GM12878 (cell line): ENCODE results near the gene CACNA1A. TPM values are rescaled to one million over a fixed set of nuclear protein-coding genes. Genes with fewer than 3 reads are reported as not detected.

ENCODE experiments used
- ATAC-seq: fragments of 200-7000 bp; cut with Tn5 transposase; 3 replicates; pipeline ENCODE4 v1.9.1; 2020; ENCODE audit warnings: mild to moderate bottlenecking, moderate library complexity
- BruUV-seq: library from RNA; stranded (reverse); fragments of 400-500 nt; replicated peaks from 2 replicates; lab custom pipeline; 2021; lab: Mats Ljungman, UMichigan
- CTCF ChIA-PET: fragments of 300-600 bp; sonication (Branson Sonifier 250); formaldehyde crosslinking; extraction: SDS; loops from one replicate; lab custom pipeline; 2021; ENCODE audit warnings: inconsistent platforms; lab: Yijun Ruan, JAX
- POLR2A ChIA-PET: fragments of 350-600 bp; formaldehyde crosslinking; extraction: SDS; loops from one replicate; lab custom pipeline; 2021; ENCODE audit warnings: inconsistent platforms; lab: Charles Lee
- RAD21 ChIA-PET: fragments of 300-600 bp; sonication (Branson Sonifier 250); formaldehyde crosslinking; loops from one replicate; lab custom pipeline; 2023; ENCODE audit warnings: antibody characterized with exemption; ENCODE audit not compliant: unreplicated experiment; lab: Charles Lee
- SMC1A ChIA-PET: fragments of 300-600 bp; sonication (Branson Sonifier 250); formaldehyde crosslinking; loops from one replicate; lab custom pipeline; 2023; ENCODE audit not compliant: unreplicated experiment, uncharacterized antibody; lab: Charles Lee
- DNase-seq: peaks from one replicate; pipeline ENCODE4 v3.0.0-alpha.2; 2011; ENCODE audit warnings: low read depth, low spot score
- FAIRE-seq: peaks from 3 replicates; lab custom pipeline; 2011; peaks lifted over from hg19 to GRCh38; lab: Jason Lieb, UNC
- H2AFZ ChIP-seq: 2 replicates; pipeline ENCODE4 v1.6.0; 2011; ENCODE audit warnings: low read depth, low read length, control low read depth; ENCODE audit not compliant: control insufficient read depth
- H3K27ac ChIP-seq: 2 replicates; pipeline ENCODE4 v1.5.1; 2011; ENCODE audit warnings: control low read depth; ENCODE audit not compliant: control insufficient read depth, insufficient read depth
- H3K27me3 ChIP-seq, 2 experiments: replicated peaks in 1 of 2; 2 replicates each; pipeline versions ENCODE4 v1.6.0 to v1.6.1; 2011; ENCODE audit warnings: low read length in 1 of 2; ENCODE audit not compliant: control insufficient read depth in 2 of 2, insufficient read depth in 2 of 2
- H3K36me3 ChIP-seq, 2 experiments: 2 replicates each; pipeline ENCODE4 v1.5.1; 2011; ENCODE audit warnings: low read length in 1 of 2; ENCODE audit not compliant: control insufficient read depth in 2 of 2, insufficient read depth in 2 of 2
- H3K4me1 ChIP-seq: 2 replicates; pipeline ENCODE4 v1.6.1; 2011; ENCODE audit warnings: mild to moderate bottlenecking, low read length, moderate library complexity, mixed read lengths; ENCODE audit not compliant: control insufficient read depth, insufficient read depth
- H3K4me2 ChIP-seq: 2 replicates; pipeline ENCODE4 v1.6.0; 2011; ENCODE audit warnings: control low read depth; ENCODE audit not compliant: control insufficient read depth, insufficient read depth
- H3K4me3 ChIP-seq: fragments of 200-600 bp; sonication (generic); 2 replicates; pipeline ENCODE4 v1.5.1; 2016
- H3K79me2 ChIP-seq: 2 replicates; pipeline ENCODE4 v1.6.0; 2011; ENCODE audit warnings: low read length; ENCODE audit not compliant: control insufficient read depth, insufficient read depth
- H3K9ac ChIP-seq: 2 replicates; pipeline ENCODE4 v1.8.0; 2011; ENCODE audit warnings: low read length, control low read depth, mixed read lengths; ENCODE audit not compliant: control insufficient read depth, insufficient read depth
- H3K9me3 ChIP-seq: replicated peaks from 3 replicates; pipeline ENCODE4 v1.5.1; 2011; ENCODE audit warnings: mild to moderate bottlenecking, low read length; ENCODE audit not compliant: control insufficient read depth, insufficient read depth
- H4K20me1 ChIP-seq: 2 replicates; pipeline ENCODE4 v1.6.0; 2011; ENCODE audit not compliant: control insufficient read depth, insufficient read depth
- BRCA1 ChIP-seq: IDR thresholded peaks from 2 replicates; pipeline ENCODE4 v1.6.1; 2011; ENCODE audit warnings: low read depth, low read length, improper control_type of control experiment
- CHD1 ChIP-seq: IDR thresholded peaks from 2 replicates; pipeline ENCODE4 v1.6.1; 2012; ENCODE audit warnings: low read depth, low read length, improper control_type of control experiment
- CHD4 ChIP-seq: fragments of 200-600 bp; sonication (generic); IDR thresholded peaks from 2 replicates; pipeline ENCODE4 v1.6.1; 2016; ENCODE audit warnings: mild to moderate bottlenecking
- EP300 ChIP-seq, 2 experiments: fragments of 150-350 bp in 1 of 2; IDR thresholded peaks; 2 replicates each; pipeline ENCODE4 v1.6.1; 2011 to 2012; ENCODE audit warnings: low read depth in 2 of 2, low read length in 2 of 2, borderline replicate concordance in 1 of 2, improper control_type of control experiment in 1 of 2, inconsistent platforms in 1 of 2; ENCODE audit not compliant: control insufficient read depth in 1 of 2
- HCFC1 ChIP-seq: fragments of 150-350 bp; IDR thresholded peaks from 2 replicates; pipeline ENCODE4 v1.6.1; 2014; ENCODE audit warnings: low read length
- IRF3 ChIP-seq: fragments of 450-650 bp; IDR thresholded peaks from 2 replicates; pipeline ENCODE4 v1.6.1; 2014; ENCODE audit warnings: mild to moderate bottlenecking
- JUNB ChIP-seq: IDR thresholded peaks from 2 replicates; pipeline ENCODE4 v1.6.1; 2016; ENCODE audit warnings: antibody characterized with exemption, mild to moderate bottlenecking
- JUND ChIP-seq: IDR thresholded peaks from 2 replicates; pipeline ENCODE4 v1.6.1; 2012; ENCODE audit warnings: low read depth, mild to moderate bottlenecking, low read length, improper control_type of control experiment, moderate library complexity
- LARP7 ChIP-seq: fragments of 450-650 bp; IDR thresholded peaks from 2 replicates; pipeline ENCODE4 v1.6.1; 2017; ENCODE audit warnings: mild to moderate bottlenecking
- NR2F1 ChIP-seq: fragments of 450-650 bp; conservative IDR thresholded peaks from 2 replicates; pipeline ENCODE4 v1.6.1; 2017; ENCODE audit warnings: mild to moderate bottlenecking
- RELB ChIP-seq: fragments of 450-650 bp; IDR thresholded peaks from 2 replicates; pipeline ENCODE4 v1.6.1; 2017; ENCODE audit warnings: low read depth, mild to moderate bottlenecking, moderate library complexity
- RUNX3 ChIP-seq: IDR thresholded peaks from 2 replicates; pipeline ENCODE4 v1.6.1; 2012; ENCODE audit warnings: low read length, inconsistent platforms
- USF1 ChIP-seq: IDR thresholded peaks from 2 replicates; pipeline ENCODE4 v1.6.1; 2011; ENCODE audit warnings: borderline replicate concordance, low read depth, mild to moderate bottlenecking, moderate library complexity, mixed read lengths, low read length; ENCODE audit not compliant: insufficient read depth; ENCODE audit errors: extremely low read length
- WGBS: methylation state at CpG from one replicate; pipeline ENCODE4 v1.1.6; 2016; ENCODE audit warnings: low lambda C conversion rate; ENCODE audit not compliant: insufficient replicate concordance, insufficient coverage; ENCODE audit errors: missing lambda C conversion rate; 5-methylcytosine and 5-hydroxymethylcytosine counted together
- in situ Hi-C: fragments of 300-500 bp; cut with MboI; formaldehyde crosslinking; loops from 9 replicates; pipeline ENCODE4 v1.14.3; 2018; ENCODE audit warnings: mixed read lengths
- intact Hi-C: fragments of 100-400 bp; cut with micrococcal nuclease; formaldehyde crosslinking; loops from one replicate; pipeline ENCODE4 v1.14.2; 2022; ENCODE audit not compliant: unreplicated experiment
- polyA plus RNA-seq, 11 experiments: library from polyadenylated mRNA; depleted of rRNA in 4 of 11; unstranded in 6 of 11; stranded (reverse) in 5 of 11; fragments of >200 nt; fragmentation: Nextera tagmentation in 4 of 11; fragmentation: Illumina TruSeq in 1 of 11; extraction: Ambion mirVana in 4 of 11; extraction: Trizol in 1 of 11; gene quantifications; 1 replicate in 1 of 11; 2 replicates in 10 of 11; pipeline versions ENCODE4 v1.2.1 to v1.2.3, GENCODE V29; 2011 to 2016; ENCODE audit warnings: inconsistent platforms in 2 of 11, missing spikeins in 2 of 11, low read depth in 1 of 11
- total RNA-seq, 4 experiments: library from RNA; depleted of rRNA in 3 of 4; stranded (reverse); fragments of >200 nt in 3 of 4; fragmentation: Illumina TruSeq in 1 of 4; extraction: Trizol in 1 of 4; gene quantifications; 2 replicates each; pipeline versions ENCODE4 v1.2.1 to v1.2.3, GENCODE V29; 2013 to 2021
- TF ChIP-seq, protein P1 (sequence below): fragments of 450-650 bp; IDR thresholded peaks from 2 replicates; pipeline ENCODE4 v1.6.1; 2016; ENCODE audit warnings: mild to moderate bottlenecking

Gene CACNA1A
- total and polyA plus RNA-seq, 10 of the 15 experiments (the other 5 are each of a cell fraction or from before 2014, with no cell fraction given), result 1.1 to 4.4 (median 2.5) TPM

GRCh38 chr19:13215572-13216380 is 290.5 kb downstream of the CACNA1A start:
- ATAC-seq, result peak; percentile 82
- Histone ChIP-seq H3K79me2 (no peaks in the 10 kb centered on the region), H3K27ac (peak overlapping the region; percentile 40), H3K27me3 (no peaks in the 10 kb centered on the region), H3K4me3 (peak overlapping the region; percentile 33; the same call in 1 of the 2 replicates), H3K4me2 (peak overlapping the region; percentile 86), H3K9me3 (no peaks in the 10 kb centered on the region), H2AFZ (peak overlapping the region; percentile 87), H3K9ac (peak overlapping the region; percentile 49), H3K36me3 (no peaks in the 10 kb centered on the region), H4K20me1 (no peaks in the 10 kb centered on the region), H3K4me1 (peaks cover 5% of the 10 kb centered on the region; the same call in 1 of the 2 replicates)
- DNase-seq, result peak; percentile 28
- in situ Hi-C loops, result no loop called here
- FAIRE-seq, result peak; percentile 27
- ChIA-PET POLR2A (interaction anchor here (0.6 to 0.7 kb wide), 3 partner anchors 12 to 39 kb away, joined by 4 to 7 read pairs (median 5); no protein-coding TSS in a partner anchor), SMC1A (interaction anchor here (1.0 to 1.5 kb wide), 3 partner anchors 28 to 47 kb away, joined by 3 to 4 read pairs (median 3); no protein-coding TSS in a partner anchor), CTCF (interaction anchor here (0.7 to 1.0 kb wide), 4 partner anchors 20 to 47 kb away, joined by 3 to 5 read pairs (median 3); no protein-coding TSS in a partner anchor), RAD21 (interaction anchor here (1.0 to 2.4 kb wide), 4 partner anchors 20 to 61 kb away, joined by 3 to 7 read pairs (median 3); no protein-coding TSS in a partner anchor)
- intact Hi-C loops, result no loop called here
- WGBS, result 11% methylated on average over 19 of the region's 19 CpGs
- no TSS peak for BruUV-seq
- TF ChIP-seq JUNB (peak; percentile 38; the same call in 1 of the 2 replicates), CHD1 (no peak), NR2F1 (0 out of 2 replicates have a peak, but pooled peaks have one; percentile 29), EP300 (IDR thresholded peaks at IDR 0.05; ENCODE audit: borderline replicate concordance in 1 of 2, control insufficient read depth in 1 of 2, low read depth in 2 of 2, low read length in 2 of 2) (no peak), RELB (no peak), HCFC1 (no peak), BRCA1 (no peak), CHD4 (no peak), LARP7 (no peak), JUND (no peak), USF1 (peak; percentile 25), RUNX3 (peak; percentile 34; the same call in 1 of the 2 replicates), IRF3 (no peak)
- TF ChIP-seq, protein P1, sequence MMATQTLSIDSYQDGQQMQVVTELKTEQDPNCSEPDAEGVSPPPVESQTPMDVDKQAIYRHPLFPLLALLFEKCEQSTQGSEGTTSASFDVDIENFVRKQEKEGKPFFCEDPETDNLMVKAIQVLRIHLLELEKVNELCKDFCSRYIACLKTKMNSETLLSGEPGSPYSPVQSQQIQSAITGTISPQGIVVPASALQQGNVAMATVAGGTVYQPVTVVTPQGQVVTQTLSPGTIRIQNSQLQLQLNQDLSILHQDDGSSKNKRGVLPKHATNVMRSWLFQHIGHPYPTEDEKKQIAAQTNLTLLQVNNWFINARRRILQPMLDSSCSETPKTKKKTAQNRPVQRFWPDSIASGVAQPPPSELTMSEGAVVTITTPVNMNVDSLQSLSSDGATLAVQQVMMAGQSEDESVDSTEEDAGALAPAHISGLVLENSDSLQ, result 0 out of 2 replicates have a peak, but pooled peaks have one; percentile 9
